OCI-LY1 (cell line): ENCODE measurements around the gene RHEB.
"Not testable (repeated sequence)": the region's sequence is repeated elsewhere in the genome, so short reads cannot be mapped to it uniquely, and the experiment has no call there.

Source experiments
- CTCF ChIP-seq: fragments of 200-600 bp; sonication (generic), shearing (Covaris generic); IDR thresholded peaks from 2 replicates; pipeline ENCODE4 v1.5.1; 2017; ENCODE audit warnings: mild to moderate bottlenecking, antibody characterized with exemption, low read length, moderate library complexity, mixed read lengths
- EZH2 ChIP-seq: fragments of 200-600 bp; sonication (generic), shearing (Covaris generic); IDR thresholded peaks from 2 replicates; pipeline ENCODE4 v1.8.0; 2017; ENCODE audit warnings: borderline replicate concordance, mixed run types, mild to moderate bottlenecking, antibody characterized with exemption, low read length, moderate library complexity, mixed read lengths

GRCh38 chr7:151518947-151519764 lies 539 bp downstream of the RHEB start:
- TF ChIP-seq CTCF, EZH2: not testable (repeated sequence)
